Brain microvascular endothelial cell (primary cell): ENCODE results near the gene ZFYVE19.

ENCODE experiments used
- DNase-seq: peaks from one replicate; pipeline ENCODE4 v3.0.0-alpha.2; 2020
- H3K27ac ChIP-seq: fragments of 250-450 bp; sonication (Bioruptor Pico); 2 replicates; pipeline ENCODE4 v1.5.1; 2020; ENCODE audit warnings: mild to moderate bottlenecking, moderate library complexity
- H3K27me3 ChIP-seq: fragments of 250-450 bp; sonication (Bioruptor Pico); replicated peaks from 2 replicates; pipeline ENCODE4 v1.5.1; 2020; ENCODE audit warnings: mild to moderate bottlenecking
- H3K36me3 ChIP-seq: fragments of 250-450 bp; sonication (Bioruptor Pico); replicated peaks from 2 replicates; pipeline ENCODE4 v1.5.1; 2020; ENCODE audit warnings: mild to moderate bottlenecking
- H3K4me3 ChIP-seq: 2 replicates; pipeline ENCODE4 v1.5.1; 2011; ENCODE audit warnings: low read depth, mild to moderate bottlenecking, control low read depth, low read length, moderate library complexity
- in situ Hi-C: cut with HindIII; loops from 2 replicates; pipeline ENCODE4 v1.10.0; 2017; ENCODE audit warnings: low sequenced_read_pairs, low pct_ligation_motif_present
- TF ChIP-seq, protein P1 (sequence below): IDR thresholded peaks from 2 replicates; pipeline ENCODE4 v1.5.1; 2011; ENCODE audit warnings: low read depth, mild to moderate bottlenecking, moderate library complexity, low read length, control low read depth, inconsistent platforms; ENCODE audit errors: missing control alignments

ZFYVE19 gene

GRCh38 chr15:40826423-40827075 is 19.7 kb downstream of the ZFYVE19 start:
- H3K36me3 ChIP-seq: no peaks in the 10 kb centered on the region
- H3K4me3 ChIP-seq: no peak overlapping the region
- no peak overlapping the region for H3K27ac ChIP-seq
- in situ Hi-C loops: no loop called here
- no peaks in the 10 kb centered on the region for H3K27me3 ChIP-seq
- DNase-seq: no peak
- TF ChIP-seq, protein P1, sequence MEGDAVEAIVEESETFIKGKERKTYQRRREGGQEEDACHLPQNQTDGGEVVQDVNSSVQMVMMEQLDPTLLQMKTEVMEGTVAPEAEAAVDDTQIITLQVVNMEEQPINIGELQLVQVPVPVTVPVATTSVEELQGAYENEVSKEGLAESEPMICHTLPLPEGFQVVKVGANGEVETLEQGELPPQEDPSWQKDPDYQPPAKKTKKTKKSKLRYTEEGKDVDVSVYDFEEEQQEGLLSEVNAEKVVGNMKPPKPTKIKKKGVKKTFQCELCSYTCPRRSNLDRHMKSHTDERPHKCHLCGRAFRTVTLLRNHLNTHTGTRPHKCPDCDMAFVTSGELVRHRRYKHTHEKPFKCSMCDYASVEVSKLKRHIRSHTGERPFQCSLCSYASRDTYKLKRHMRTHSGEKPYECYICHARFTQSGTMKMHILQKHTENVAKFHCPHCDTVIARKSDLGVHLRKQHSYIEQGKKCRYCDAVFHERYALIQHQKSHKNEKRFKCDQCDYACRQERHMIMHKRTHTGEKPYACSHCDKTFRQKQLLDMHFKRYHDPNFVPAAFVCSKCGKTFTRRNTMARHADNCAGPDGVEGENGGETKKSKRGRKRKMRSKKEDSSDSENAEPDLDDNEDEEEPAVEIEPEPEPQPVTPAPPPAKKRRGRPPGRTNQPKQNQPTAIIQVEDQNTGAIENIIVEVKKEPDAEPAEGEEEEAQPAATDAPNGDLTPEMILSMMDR: no peak

DNA sequence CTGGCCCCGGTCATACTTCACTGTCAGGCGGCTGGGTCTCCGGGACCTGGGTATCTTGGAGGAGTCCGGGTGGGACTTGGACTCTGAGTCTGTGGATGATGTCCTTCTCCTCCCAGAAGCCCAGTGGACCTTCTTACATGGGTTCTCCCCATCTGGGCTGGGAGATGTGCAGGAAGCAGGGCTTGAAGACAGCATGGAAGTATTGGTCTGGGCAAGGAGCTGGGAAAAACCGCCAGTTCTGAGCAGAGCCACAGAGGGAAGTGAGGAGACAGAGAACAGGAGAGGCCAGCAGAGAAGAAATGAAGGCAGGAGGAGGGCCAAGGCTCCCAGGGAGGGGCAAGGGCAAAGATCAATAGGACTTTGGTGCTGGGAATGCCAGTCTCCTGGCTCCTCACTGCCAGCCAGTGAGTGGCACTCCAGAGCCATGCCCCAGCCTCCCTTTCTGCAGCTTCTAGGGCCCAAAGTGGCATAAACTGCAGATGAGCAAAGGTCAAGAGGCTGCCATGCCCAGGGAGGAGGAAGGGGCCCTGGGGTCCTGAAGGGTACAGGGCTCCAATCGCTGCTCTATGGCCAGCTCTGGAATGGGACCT is 21.7 kb downstream of the ZFYVE19 start, which contains the start of gene PPP1R14D:
TSS of gene PPP1R14D (minus strand) at position 262 of the 590 bp plus-strand sequence. CDS start at position 195, 67 bp downstream.
- no peak within 1 kb of the TSS for H3K27ac ChIP-seq
- no peaks in the 10 kb centered on the region for H3K36me3 ChIP-seq
- DNase-seq: no peak
- no peak within 1 kb of the TSS for H3K4me3 ChIP-seq
- no peaks in the 10 kb centered on the region for H3K27me3 ChIP-seq
- TF ChIP-seq, protein P1: no peak
- in situ Hi-C loops: no loop called here

DNA sequence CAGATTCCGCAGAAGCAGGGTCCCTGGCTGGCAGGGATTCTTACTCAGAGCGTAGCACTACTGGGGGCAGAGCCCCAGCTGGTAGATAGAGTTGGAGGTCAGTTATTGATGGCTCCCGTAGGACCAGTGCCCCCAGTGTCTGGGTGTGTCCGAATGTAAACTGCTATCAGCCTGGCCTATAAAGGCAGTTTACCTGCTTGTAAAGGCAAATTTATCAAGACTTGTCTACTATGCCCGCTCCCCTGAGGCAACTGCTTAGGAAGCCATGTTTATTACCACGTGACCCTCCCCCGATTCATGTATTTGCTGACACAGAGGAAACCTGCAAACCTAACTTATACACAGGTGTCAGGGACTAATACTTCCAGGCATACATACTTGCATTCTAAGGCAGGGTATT is 22.2 kb downstream of the ZFYVE19 start:
- no peaks in the 10 kb centered on the region for H3K36me3 ChIP-seq
- in situ Hi-C loops: no loop called here
- TF ChIP-seq, protein P1: no peak
- no peak overlapping the region for H3K27ac ChIP-seq
- H3K27me3 ChIP-seq: no peaks in the 10 kb centered on the region
- H3K4me3 ChIP-seq: no peak overlapping the region
- DNase-seq: no peak

DNA sequence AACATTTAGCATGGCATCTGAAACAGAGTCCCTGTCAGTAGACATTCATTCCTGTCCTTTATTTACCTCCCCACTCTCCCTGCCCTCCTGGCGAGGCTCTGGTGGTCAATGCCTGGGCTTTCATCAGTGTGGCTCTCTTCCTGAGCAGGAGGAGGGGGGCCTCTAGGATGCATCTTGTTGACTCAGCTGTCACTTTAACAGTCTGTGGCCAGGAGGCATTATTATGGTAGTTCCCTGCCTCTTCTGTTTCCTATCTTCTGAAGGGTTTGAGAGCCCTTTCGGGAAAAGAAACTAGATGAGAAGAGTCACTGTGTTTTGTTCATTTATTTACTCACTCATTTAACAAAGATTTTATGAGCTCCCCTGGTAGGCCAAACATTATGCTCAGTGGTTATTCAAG is 24.0 kb downstream of the ZFYVE19 start:
- no peaks in the 10 kb centered on the region for H3K27me3 ChIP-seq
- TF ChIP-seq, protein P1: no peak
- no peak for DNase-seq
- in situ Hi-C loops: no loop called here
- no peak overlapping the region for H3K27ac ChIP-seq
- no peak overlapping the region for H3K4me3 ChIP-seq
- no peaks in the 10 kb centered on the region for H3K36me3 ChIP-seq

DNA sequence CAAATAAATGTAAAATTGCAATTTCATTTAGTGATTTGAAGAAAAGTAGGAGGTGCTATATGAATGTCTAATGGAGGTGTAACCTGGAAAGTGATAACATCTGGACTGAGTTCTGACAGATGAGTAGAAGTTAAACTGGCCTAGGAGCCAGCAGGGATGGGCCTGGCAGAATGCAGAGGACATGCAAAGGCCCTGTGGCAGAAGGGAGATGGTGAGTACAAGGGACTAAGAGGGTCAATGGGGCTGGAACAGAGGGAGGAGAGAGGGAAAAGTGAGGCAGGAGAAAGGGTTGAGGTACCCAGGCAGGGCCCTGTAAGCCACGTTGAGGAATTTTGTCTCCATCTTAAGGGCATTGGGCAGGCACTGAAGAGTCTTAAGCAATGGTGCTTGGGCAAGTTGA is 25.0 kb downstream of the ZFYVE19 start:
- H3K27me3 ChIP-seq: no peaks in the 10 kb centered on the region
- no peak for DNase-seq
- TF ChIP-seq, protein P1: no peak
- H3K4me3 ChIP-seq: no peak overlapping the region
- H3K36me3 ChIP-seq: no peaks in the 10 kb centered on the region
- in situ Hi-C loops: no loop called here
- no peak overlapping the region for H3K27ac ChIP-seq
